PC-9 (cell line): ENCODE measurements around the gene GALNT10. TPM values are rescaled to one million over a fixed set of nuclear protein-coding genes. Genes with fewer than 3 reads are reported as not detected.

Experiments used
- BruUV-seq: library from RNA; stranded (reverse); fragments of 400-500 nt; replicated peaks from 2 replicates; lab custom pipeline; 2021; lab: Mats Ljungman, UMichigan
- CTCF ChIA-PET: fragments of 300-600 bp; sonication (Branson Sonifier 250); formaldehyde crosslinking; loops from one replicate; lab custom pipeline; 2022; ENCODE audit warnings: antibody characterized with exemption; lab: Charles Lee
- POLR2A ChIA-PET: fragments of 300-600 bp; sonication (Branson Sonifier 250); formaldehyde crosslinking; loops from one replicate; lab custom pipeline; 2022; ENCODE audit warnings: antibody characterized with exemption; ENCODE audit not compliant: unreplicated experiment; lab: Charles Lee
- DNase-seq, 2 experiments: peaks; one replicate each; pipeline versions ENCODE4 v3.0.0 to v3.0.0-alpha.2; 2015 to 2022; ENCODE audit warnings: mixed read lengths in 1 of 2
- H2AFZ ChIP-seq: fragments of 200-600 bp; sonication (generic); 2 replicates; pipeline ENCODE4 v1.8.1; 2017; ENCODE audit warnings: antibody characterized with exemption
- H3F3A ChIP-seq: fragments of 200-600 bp; sonication (generic); 2 replicates; pipeline ENCODE4 v1.8.1; 2017; ENCODE audit warnings: antibody characterized with exemption, mild to moderate bottlenecking, low read depth; ENCODE audit not compliant: insufficient read depth
- H3K27ac ChIP-seq: fragments of 200-600 bp; sonication (generic); 2 replicates; pipeline ENCODE4 v1.6.1; 2016; ENCODE audit warnings: mixed run types
- H3K27me3 ChIP-seq: fragments of 200-600 bp; sonication (generic); 2 replicates; pipeline ENCODE4 v1.6.1; 2016; ENCODE audit warnings: low read depth, mixed run types; ENCODE audit not compliant: insufficient read depth
- H3K36me3 ChIP-seq: fragments of 200-600 bp; sonication (generic); 2 replicates; pipeline ENCODE4 v1.6.1; 2016; ENCODE audit warnings: low read depth, mixed run types
- H3K4me1 ChIP-seq: fragments of 200-600 bp; sonication (generic); replicated peaks from 2 replicates; pipeline ENCODE4 v1.6.1; 2016; ENCODE audit warnings: mixed run types; ENCODE audit not compliant: insufficient read depth
- H3K4me2 ChIP-seq: fragments of 200-600 bp; sonication (generic); 2 replicates; pipeline ENCODE4 v1.6.1; 2017; ENCODE audit warnings: mixed run types
- H3K4me3 ChIP-seq: fragments of 200-600 bp; sonication (generic); 2 replicates; pipeline ENCODE4 v1.6.1; 2016; ENCODE audit warnings: mixed run types
- H3K79me2 ChIP-seq: fragments of 200-600 bp; sonication (generic); 2 replicates; pipeline ENCODE4 v1.6.1; 2017; ENCODE audit warnings: low read depth, mixed run types
- H3K9me2 ChIP-seq: fragments of 200-600 bp; sonication (generic); 2 replicates; pipeline ENCODE4 v1.8.1; 2017; ENCODE audit warnings: mild to moderate bottlenecking; ENCODE audit not compliant: insufficient read depth
- H3K9me3 ChIP-seq: fragments of 200-600 bp; sonication (generic); 2 replicates; pipeline ENCODE4 v1.8.1; 2016; ENCODE audit warnings: low read depth; ENCODE audit not compliant: insufficient read depth
- H4K20me1 ChIP-seq: fragments of 200-600 bp; sonication (generic); 2 replicates; pipeline ENCODE4 v1.8.1; 2017; ENCODE audit not compliant: insufficient read depth
- EZH2 ChIP-seq: fragments of 200-600 bp; sonication (generic); IDR thresholded peaks from 2 replicates; pipeline ENCODE4 v1.8.0; 2017; ENCODE audit warnings: antibody characterized with exemption, low read depth
- intact Hi-C: fragments of 100-400 bp; cut with micrococcal nuclease; formaldehyde crosslinking; loops from one replicate; pipeline ENCODE4 v1.10.0; 2022; ENCODE audit not compliant: unreplicated experiment
- total RNA-seq: library from RNA; stranded (reverse); gene quantifications from 2 replicates; pipeline ENCODE4 v1.2.3, GENCODE V29; 2021
- TF ChIP-seq, protein P1 (sequence below): fragments of 200-600 bp; sonication (generic); conservative IDR thresholded peaks from 2 replicates; pipeline ENCODE4 v1.6.1; 2017; ENCODE audit warnings: mixed run types, antibody characterized with exemption, mild to moderate bottlenecking, moderate library complexity

Gene GALNT10
- total RNA-seq, 1 experiment from 2014 or later = 101 TPM

DNA sequence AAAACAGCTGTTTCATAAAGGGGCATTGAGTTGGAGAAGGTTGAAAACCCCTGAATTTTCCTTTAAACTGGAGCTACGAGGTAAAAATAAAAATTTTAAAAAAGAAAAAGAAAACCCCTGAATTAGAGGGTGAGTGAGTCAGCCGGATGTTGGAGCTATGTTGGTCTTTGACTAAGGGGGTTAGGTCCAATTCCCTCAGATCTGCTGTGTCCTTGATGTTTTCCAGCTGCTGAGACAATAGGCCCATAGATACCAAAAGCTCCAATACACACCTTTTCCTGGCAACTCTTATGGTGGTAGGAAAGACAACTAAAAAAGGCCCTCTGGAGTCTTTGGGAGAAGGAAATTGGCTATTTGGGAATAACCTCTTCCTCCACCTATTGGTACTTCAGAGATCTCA, 175.8 kb downstream of the GALNT10 start:
- Histone ChIP-seq H3K4me1 (peaks cover 63% of the 10 kb centered on the region), H3K79me2 (peaks cover 28% of the 10 kb centered on the region), H3K4me2 (peak overlapping the region; percentile 70), H4K20me1 (no peaks in the 10 kb centered on the region), H3K4me3 (no peak overlapping the region), H2AFZ (no peak overlapping the region), H3K27me3 (no peaks in the 10 kb centered on the region), H3K9me2 (no peaks in the 10 kb centered on the region), H3K9me3 (no peaks in the 10 kb centered on the region), H3K36me3 (no peaks in the 10 kb centered on the region), H3K27ac (peak overlapping the region; percentile 98), H3F3A (peaks cover 44% of the 10 kb centered on the region)
- DNase-seq = no peak
- TF ChIP-seq, protein P1, sequence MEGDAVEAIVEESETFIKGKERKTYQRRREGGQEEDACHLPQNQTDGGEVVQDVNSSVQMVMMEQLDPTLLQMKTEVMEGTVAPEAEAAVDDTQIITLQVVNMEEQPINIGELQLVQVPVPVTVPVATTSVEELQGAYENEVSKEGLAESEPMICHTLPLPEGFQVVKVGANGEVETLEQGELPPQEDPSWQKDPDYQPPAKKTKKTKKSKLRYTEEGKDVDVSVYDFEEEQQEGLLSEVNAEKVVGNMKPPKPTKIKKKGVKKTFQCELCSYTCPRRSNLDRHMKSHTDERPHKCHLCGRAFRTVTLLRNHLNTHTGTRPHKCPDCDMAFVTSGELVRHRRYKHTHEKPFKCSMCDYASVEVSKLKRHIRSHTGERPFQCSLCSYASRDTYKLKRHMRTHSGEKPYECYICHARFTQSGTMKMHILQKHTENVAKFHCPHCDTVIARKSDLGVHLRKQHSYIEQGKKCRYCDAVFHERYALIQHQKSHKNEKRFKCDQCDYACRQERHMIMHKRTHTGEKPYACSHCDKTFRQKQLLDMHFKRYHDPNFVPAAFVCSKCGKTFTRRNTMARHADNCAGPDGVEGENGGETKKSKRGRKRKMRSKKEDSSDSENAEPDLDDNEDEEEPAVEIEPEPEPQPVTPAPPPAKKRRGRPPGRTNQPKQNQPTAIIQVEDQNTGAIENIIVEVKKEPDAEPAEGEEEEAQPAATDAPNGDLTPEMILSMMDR = no peak
- TF ChIP-seq EZH2 = no peak
- POLR2A ChIA-PET = no interaction called here
- intact Hi-C loops = loop anchor here (5.0 kb wide), 2 partner anchors 79 to 81 kb away; partner anchors contain the start of gene SAP30L
- CTCF ChIA-PET = no interaction called here
- BruUV-seq = no TSS peak

GRCh38 chr5:154367101-154367500, 176.6 kb downstream of the GALNT10 start:
- Histone ChIP-seq H3K4me1 (peaks cover 69% of the 10 kb centered on the region), H3K27ac (peak overlapping the region; percentile 98), H3K36me3 (0 out of 2 replicates have a peak, but pooled peaks cover 5% of the 10 kb centered on the region), H3K79me2 (peaks cover 20% of the 10 kb centered on the region), H3K4me3 (no peak overlapping the region), H4K20me1 (no peaks in the 10 kb centered on the region), H3K27me3 (no peaks in the 10 kb centered on the region), H3K9me2 (no peaks in the 10 kb centered on the region), H2AFZ (no peak overlapping the region), H3K4me2 (peak overlapping the region; percentile 70), H3F3A (peaks cover 44% of the 10 kb centered on the region), H3K9me3 (no peaks in the 10 kb centered on the region)
- intact Hi-C loops = loop anchor here (5.0 kb wide), 2 partner anchors 80 kb away; partner anchors contain the start of gene SAP30L
- BruUV-seq = no TSS peak
- ChIA-PET POLR2A (no interaction called here), CTCF (no interaction called here)
- no peak for TF ChIP-seq EZH2
- TF ChIP-seq, protein P1 = no peak
- peak in 1 of 2 experiments; percentile 63 for DNase-seq

GRCh38 chr5:154368041-154368800, 177.7 kb downstream of the GALNT10 start:
- no peaks in the 10 kb centered on the region for H3K9me3 ChIP-seq
- H3K27me3 ChIP-seq = no peaks in the 10 kb centered on the region
- ChIA-PET CTCF (no interaction called here), POLR2A (interaction anchor here (0.6 to 1.0 kb wide), 5 partner anchors 81 to 310 kb away, joined by 3 to 8 read pairs (median 3); no protein-coding TSS in a partner anchor)
- H3K79me2 ChIP-seq = peaks cover 15% of the 10 kb centered on the region
- no peaks in the 10 kb centered on the region for H3K9me2 ChIP-seq
- intact Hi-C loops = loop anchor here (1.0 to 5.0 kb wide), 6 partner anchors 59 to 177 kb away; partner anchors contain the start of genes GALNT10 and SAP30L
- DNase-seq = peak; percentile 76 to 96
- peak overlapping the region; percentile 34; the same call in 1 of the 2 replicates for H3K4me3 ChIP-seq
- H3K36me3 ChIP-seq = 0 out of 2 replicates have a peak, but pooled peaks cover 7% of the 10 kb centered on the region
- H3F3A ChIP-seq = peaks cover 44% of the 10 kb centered on the region
- peak overlapping the region; percentile 70 for H3K4me2 ChIP-seq
- H3K27ac ChIP-seq = peak overlapping the region; percentile 98
- TF ChIP-seq, protein P1 = no peak
- no peak for TF ChIP-seq EZH2
- no peaks in the 10 kb centered on the region for H4K20me1 ChIP-seq
- H3K4me1 ChIP-seq = peaks cover 69% of the 10 kb centered on the region
- no peak overlapping the region for H2AFZ ChIP-seq
- TSS peak; percentile 93 for BruUV-seq
